Trophoblast cell (in vitro differentiated cells and primary cell): ENCODE results near the gene CEP89.
"Not testable (repeated sequence)": the region's sequence is repeated elsewhere in the genome, so short reads cannot be mapped to it uniquely, and the experiment has no call there.

Source experiments
- DNase-seq, 2 donors: peaks; one replicate each; pipeline ENCODE4 v3.0.0-alpha.2; 2016
- H2AFZ ChIP-seq: 2 replicates; pipeline ENCODE4 v1.6.1; 2013; ENCODE audit warnings: low read length, moderate library complexity, mild to moderate bottlenecking; ENCODE audit not compliant: insufficient read depth, poor library complexity
- H2AK5ac ChIP-seq: 2 replicates; pipeline ENCODE4 v1.6.1; 2013; ENCODE audit warnings: mild to moderate bottlenecking, low read length
- H2BK120ac ChIP-seq: 2 replicates; pipeline ENCODE4 v1.6.1; 2013; ENCODE audit warnings: low read length, mild to moderate bottlenecking, moderate library complexity; ENCODE audit not compliant: insufficient read depth, poor library complexity
- H2BK12ac ChIP-seq: 2 replicates; pipeline ENCODE4 v1.6.1; 2013; ENCODE audit warnings: mild to moderate bottlenecking, low read length, moderate library complexity
- H2BK5ac ChIP-seq: 2 replicates; pipeline ENCODE4 v1.6.1; 2013; ENCODE audit warnings: low read length, low read depth, moderate library complexity, mild to moderate bottlenecking; ENCODE audit not compliant: poor library complexity
- H3K14ac ChIP-seq: 2 replicates; pipeline ENCODE4 v1.6.1; 2013; ENCODE audit warnings: mild to moderate bottlenecking, low read length
- H3K18ac ChIP-seq: 2 replicates; pipeline ENCODE4 v1.6.1; 2013; ENCODE audit warnings: mild to moderate bottlenecking, low read length
- H3K23ac ChIP-seq: 2 replicates; pipeline ENCODE4 v1.6.1; 2013; ENCODE audit warnings: low read length
- H3K27ac ChIP-seq: 2 replicates; pipeline ENCODE4 v1.5.1; 2013; ENCODE audit warnings: low read depth, mild to moderate bottlenecking, inconsistent platforms, low read length, moderate library complexity
- H3K27me3 ChIP-seq: 2 replicates; pipeline ENCODE4 v1.6.1; 2013; ENCODE audit warnings: inconsistent platforms, mild to moderate bottlenecking, low read length, moderate library complexity; ENCODE audit not compliant: insufficient read depth
- H3K36me3 ChIP-seq, 2 experiments: 1 replicate in 1 of 2; 2 replicates in 1 of 2; pipeline ENCODE4 v1.6.1; 2013; ENCODE audit warnings: low read length in 2 of 2, mild to moderate bottlenecking in 2 of 2, moderate library complexity in 1 of 2; ENCODE audit not compliant: insufficient read depth in 2 of 2, control insufficient read depth in 1 of 2
- H3K4ac ChIP-seq: 2 replicates; pipeline ENCODE4 v1.6.1; 2013; ENCODE audit warnings: low read depth, mild to moderate bottlenecking, low read length, moderate library complexity
- H3K4me1 ChIP-seq, 2 experiments: 1 replicate in 1 of 2; 2 replicates in 1 of 2; pipeline ENCODE4 v1.6.1; 2013; ENCODE audit warnings: low read length in 2 of 2, mild to moderate bottlenecking in 2 of 2, moderate library complexity in 1 of 2; ENCODE audit not compliant: insufficient read depth in 2 of 2, control insufficient read depth in 1 of 2
- H3K4me2 ChIP-seq: 2 replicates; pipeline ENCODE4 v1.6.1; 2013; ENCODE audit warnings: inconsistent platforms, mild to moderate bottlenecking, low read length, moderate library complexity
- H3K4me3 ChIP-seq: 2 replicates; pipeline ENCODE4 v1.5.1; 2013; ENCODE audit warnings: mild to moderate bottlenecking, low read depth, low read length, inconsistent platforms
- H3K79me1 ChIP-seq: one replicate; pipeline ENCODE4 v1.6.1; 2013; ENCODE audit warnings: low read length
- H3K79me2 ChIP-seq: 2 replicates; pipeline ENCODE4 v1.6.1; 2013; ENCODE audit warnings: low read length, mild to moderate bottlenecking; ENCODE audit not compliant: control insufficient read depth, insufficient read depth, poor library complexity
- H3K9ac ChIP-seq: 2 replicates; pipeline ENCODE4 v1.6.1; 2013; ENCODE audit warnings: mild to moderate bottlenecking, low read length
- H3K9me3 ChIP-seq: 2 replicates; pipeline ENCODE4 v1.6.1; 2013; ENCODE audit warnings: low read depth, mild to moderate bottlenecking, control low read depth, inconsistent platforms, low read length; ENCODE audit not compliant: insufficient read depth
- H4K12ac ChIP-seq: 2 replicates; pipeline ENCODE4 v1.6.1; 2013; ENCODE audit warnings: low read depth, mild to moderate bottlenecking, low read length, moderate library complexity
- H4K8ac ChIP-seq: 2 replicates; pipeline ENCODE4 v1.6.1; 2013; ENCODE audit warnings: low read depth, mild to moderate bottlenecking, low read length, moderate library complexity
- H4K91ac ChIP-seq: one replicate; pipeline ENCODE4 v1.6.1; 2013; ENCODE audit warnings: low read depth, mild to moderate bottlenecking, low read length, moderate library complexity
- WGBS: extraction: QIAGEN DNeasy Blood & Tissue Kit; methylation state at CpG from one replicate; pipeline ENCODE4 v1.1.7; 2013; ENCODE audit warnings: missing lambda C conversion rate; ENCODE audit not compliant: insufficient read length, insufficient coverage; ENCODE audit errors: extremely low coverage; 5-methylcytosine and 5-hydroxymethylcytosine counted together

The CEP89 gene

DNA sequence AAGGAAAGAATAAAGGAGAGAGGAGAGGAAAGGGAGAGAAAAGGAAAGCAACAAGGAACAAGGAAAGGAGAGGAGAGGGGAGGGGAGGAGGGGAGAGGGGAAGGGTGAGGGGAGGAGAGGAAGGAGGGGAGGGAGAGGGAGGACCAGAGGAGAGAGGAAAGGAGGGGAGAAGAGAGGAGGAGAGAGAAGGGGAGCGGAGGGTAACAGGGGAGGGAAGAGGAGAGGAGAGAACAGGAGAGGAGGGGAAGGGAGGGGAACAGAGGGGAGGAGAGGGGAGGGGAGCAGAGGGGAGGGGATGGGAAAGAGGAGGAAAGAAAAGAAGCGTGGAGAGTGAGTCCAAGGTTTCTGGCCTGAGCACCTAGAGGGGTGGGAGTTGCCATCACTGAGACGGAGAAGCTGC, 27.0 kb upstream of the CEP89 start:
- Histone ChIP-seq H2BK5ac (no peak overlapping the region), H4K91ac (no peak overlapping the region), H3K14ac (no peak overlapping the region), H3K4ac (no peak overlapping the region), H3K79me1 (no peaks in the 10 kb centered on the region), H4K8ac (no peak overlapping the region), H3K4me2 (no peak overlapping the region), H3K9me3 (no peaks in the 10 kb centered on the region), H2BK12ac (no peak overlapping the region), H3K79me2 (no peaks in the 10 kb centered on the region), H3K4me1 (no peaks in the 10 kb centered on the region), H3K9ac (no peak overlapping the region), H2AK5ac (no peak overlapping the region), H3K4me3 (no peak overlapping the region), H2BK120ac (no peak overlapping the region), H3K27ac (no peak overlapping the region), H3K36me3 (peaks cover 2% of the 10 kb centered on the region in 2 experiments), H2AFZ (no peak overlapping the region), H3K27me3 (no peaks in the 10 kb centered on the region), H3K23ac (no peak overlapping the region), H4K12ac (no peak overlapping the region), H3K18ac (no peak overlapping the region)
- DNase-seq, result no peak
- WGBS, result 100% methylated on average over 1 of the region's 3 CpGs

DNA sequence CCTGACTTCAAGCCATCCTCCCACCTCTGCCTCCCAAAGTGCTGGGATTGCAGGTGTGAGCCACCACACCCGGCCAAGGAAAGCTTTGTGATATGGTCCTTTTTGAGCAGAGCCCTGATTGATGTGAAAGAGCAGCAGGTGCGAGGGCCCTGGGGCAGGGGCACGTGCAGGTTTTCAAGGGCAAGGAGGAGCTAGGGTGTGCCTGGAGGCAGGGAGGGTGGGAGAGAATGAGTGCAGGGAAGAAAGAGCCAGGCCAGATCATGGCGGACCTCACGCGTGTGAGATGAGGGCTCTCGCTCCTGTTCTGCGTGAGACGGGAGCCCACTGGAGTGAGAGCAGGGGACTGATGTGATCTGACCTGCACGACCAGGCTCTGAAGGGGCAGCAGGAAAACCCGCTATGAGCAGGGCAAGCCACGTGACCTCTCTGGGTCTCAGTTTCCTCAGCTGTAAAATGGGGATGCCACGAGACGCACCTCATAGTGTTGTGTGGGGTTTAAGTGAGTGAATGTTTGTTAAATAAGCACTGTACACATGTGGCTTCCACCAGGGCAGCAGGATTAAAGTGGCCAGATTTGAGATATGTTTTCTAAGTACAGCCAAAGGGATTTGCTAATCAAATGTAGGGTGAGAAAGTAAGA, 26.1 kb upstream of the CEP89 start:
- no peak overlapping the region for H2AFZ ChIP-seq
- H3K9ac ChIP-seq, result no peak overlapping the region
- no peak overlapping the region for H4K8ac ChIP-seq
- peak; percentile 12 to 29 for DNase-seq
- H2BK12ac ChIP-seq, result no peak overlapping the region
- H3K4me3 ChIP-seq, result no peak overlapping the region
- no peaks in the 10 kb centered on the region for H3K79me1 ChIP-seq
- no peak overlapping the region for H3K27ac ChIP-seq
- no peaks in the 10 kb centered on the region for H3K27me3 ChIP-seq
- no peak overlapping the region for H2BK5ac ChIP-seq
- no peak overlapping the region for H3K14ac ChIP-seq
- H3K9me3 ChIP-seq, result no peaks in the 10 kb centered on the region
- WGBS, result no CpG with 5 or more reads among the region's 14 CpGs
- H2BK120ac ChIP-seq, result no peak overlapping the region
- no peak overlapping the region for H3K18ac ChIP-seq
- H4K12ac ChIP-seq, result no peak overlapping the region
- H3K36me3 ChIP-seq, result peaks cover under 1 to 3% of the 10 kb centered on the region in 2 experiments
- no peak overlapping the region for H3K4ac ChIP-seq
- H3K4me1 ChIP-seq, result no peaks in the 10 kb centered on the region
- no peak overlapping the region for H2AK5ac ChIP-seq
- H4K91ac ChIP-seq, result no peak overlapping the region
- no peak overlapping the region for H3K4me2 ChIP-seq
- no peak overlapping the region for H3K23ac ChIP-seq
- no peaks in the 10 kb centered on the region for H3K79me2 ChIP-seq

- H4K8ac ChIP-seq, H3K9ac ChIP-seq, H2BK5ac ChIP-seq, H3K27ac ChIP-seq, H4K91ac ChIP-seq, H3K79me2 ChIP-seq, H2BK120ac ChIP-seq, H3K4me3 ChIP-seq, H3K4me1 ChIP-seq, H3K23ac ChIP-seq, H3K14ac ChIP-seq, H3K79me1 ChIP-seq, H2AK5ac ChIP-seq, H3K36me3 ChIP-seq, H2AFZ ChIP-seq, H3K18ac ChIP-seq, H3K4ac ChIP-seq, H3K27me3 ChIP-seq, H4K12ac ChIP-seq, H3K4me2 ChIP-seq, H2BK12ac ChIP-seq, H3K9me3 ChIP-seq: not testable (repeated sequence)
- no CpG with 5 or more reads among the region's 7 CpGs for WGBS
- DNase-seq, result peak; percentile 80 to 84
Observed at GRCh38 chr19:32997061-32997464, 25.3 kb upstream of the CEP89 start.

DNA sequence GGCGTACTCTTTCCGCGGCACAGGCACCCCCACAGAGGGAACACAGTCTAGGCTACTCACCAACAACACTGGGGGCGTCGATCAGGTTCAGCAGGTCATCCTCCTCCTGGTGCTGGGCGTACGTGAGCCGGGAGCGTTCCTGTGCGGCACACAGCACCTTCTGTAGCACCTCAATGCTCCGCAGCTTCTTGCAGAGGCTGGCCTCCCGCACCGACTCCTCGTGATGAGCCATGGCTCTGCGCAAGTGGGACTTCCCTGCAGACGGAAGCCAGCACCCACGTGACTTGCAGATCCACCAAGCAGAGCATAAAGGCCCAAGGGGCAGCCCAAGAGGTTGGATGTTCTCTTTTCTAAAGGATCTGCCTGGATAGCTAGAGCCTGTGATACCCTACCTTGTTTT, 24.2 kb upstream of the CEP89 start:
- not testable (repeated sequence) for H2BK5ac ChIP-seq, H4K91ac ChIP-seq, H2BK120ac ChIP-seq, H3K18ac ChIP-seq, H3K4ac ChIP-seq, H3K4me3 ChIP-seq, H2AK5ac ChIP-seq, H3K14ac ChIP-seq, H3K4me2 ChIP-seq, H3K36me3 ChIP-seq, H3K9me3 ChIP-seq, H3K79me1 ChIP-seq, H3K27me3 ChIP-seq, H4K12ac ChIP-seq, H2BK12ac ChIP-seq, H2AFZ ChIP-seq, DNase-seq, H3K9ac ChIP-seq, H3K4me1 ChIP-seq, H3K23ac ChIP-seq, H3K27ac ChIP-seq, H4K8ac ChIP-seq, H3K79me2 ChIP-seq
- WGBS, result no CpG with 5 or more reads among the region's 17 CpGs
